ENCODE measurements around the gene IGIP. TPM values are rescaled to one million over a fixed set of nuclear protein-coding genes. Genes with fewer than 3 reads are reported as not detected.

The IGIP gene
- total and polyA plus RNA-seq, 2 donors (not counting 3 experiments of a cell fraction or from before 2014, with no cell fraction given) = 0.86 to 3.3 TPM

DNA sequence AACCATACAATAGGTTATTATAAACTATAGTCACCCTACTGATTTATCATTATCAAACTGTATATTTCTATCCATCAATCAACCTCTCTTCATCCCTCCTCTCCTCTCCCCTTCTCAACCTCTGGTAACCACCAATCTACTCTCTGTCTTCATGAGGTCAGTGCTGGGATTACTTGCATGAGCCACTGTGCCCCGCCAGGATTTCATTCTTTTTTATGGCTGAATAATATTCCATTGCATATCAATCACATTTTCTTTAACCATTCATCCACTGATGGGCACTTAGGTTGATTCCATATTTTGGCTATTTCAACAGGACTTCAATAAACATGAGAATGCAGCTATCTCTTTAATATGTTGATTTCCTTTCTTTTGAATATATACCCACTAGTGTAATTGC, 22.6 kb upstream of the IGIP start:
- no peak for DNase-seq (ENCODE audit: low read depth, low spot score)
- ChIA-PET CTCF (interaction anchor here (1.1 to 1.6 kb wide), 2 partner anchors 18 to 41 kb away, joined by 3 to 5 read pairs; no protein-coding TSS in a partner anchor), POLR2A (no interaction called here)
- TF ChIP-seq MAX (IDR thresholded peaks at IDR 0.05; ENCODE audit: insufficient read depth, insufficient read length) (no peak), FOS (IDR thresholded peaks at IDR 0.05; ENCODE audit: borderline replicate concordance, insufficient read depth, low read length) (no peak), POLR2A (IDR thresholded peaks at IDR 0.05; ENCODE audit: low read depth, low read length) (no peak), MYC (IDR thresholded peaks at IDR 0.05; ENCODE audit: low read depth, low read length) (no peak), EZH2 (IDR thresholded peaks at IDR 0.05; ENCODE audit: borderline replicate concordance, low read depth, low read length, severe bottlenecking) (no peak), GATA2 (IDR thresholded peaks at IDR 0.05; ENCODE audit: insufficient read depth, insufficient read length, low read depth, low read length) (no peak), JUN (IDR thresholded peaks at IDR 0.05; ENCODE audit: borderline replicate concordance, insufficient read depth, insufficient read length, low read depth) (no peak)
- TF ChIP-seq, protein P1, sequence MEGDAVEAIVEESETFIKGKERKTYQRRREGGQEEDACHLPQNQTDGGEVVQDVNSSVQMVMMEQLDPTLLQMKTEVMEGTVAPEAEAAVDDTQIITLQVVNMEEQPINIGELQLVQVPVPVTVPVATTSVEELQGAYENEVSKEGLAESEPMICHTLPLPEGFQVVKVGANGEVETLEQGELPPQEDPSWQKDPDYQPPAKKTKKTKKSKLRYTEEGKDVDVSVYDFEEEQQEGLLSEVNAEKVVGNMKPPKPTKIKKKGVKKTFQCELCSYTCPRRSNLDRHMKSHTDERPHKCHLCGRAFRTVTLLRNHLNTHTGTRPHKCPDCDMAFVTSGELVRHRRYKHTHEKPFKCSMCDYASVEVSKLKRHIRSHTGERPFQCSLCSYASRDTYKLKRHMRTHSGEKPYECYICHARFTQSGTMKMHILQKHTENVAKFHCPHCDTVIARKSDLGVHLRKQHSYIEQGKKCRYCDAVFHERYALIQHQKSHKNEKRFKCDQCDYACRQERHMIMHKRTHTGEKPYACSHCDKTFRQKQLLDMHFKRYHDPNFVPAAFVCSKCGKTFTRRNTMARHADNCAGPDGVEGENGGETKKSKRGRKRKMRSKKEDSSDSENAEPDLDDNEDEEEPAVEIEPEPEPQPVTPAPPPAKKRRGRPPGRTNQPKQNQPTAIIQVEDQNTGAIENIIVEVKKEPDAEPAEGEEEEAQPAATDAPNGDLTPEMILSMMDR (IDR thresholded peaks at IDR 0.05; ENCODE audit: extremely low read depth in 1 of 2, insufficient read depth in 1 of 2, low read depth in 1 of 2, low read length in 2 of 2) = no peak
- Histone ChIP-seq H3K9me3 (replicated peaks; ENCODE audit: control insufficient read depth, insufficient read depth, low read length) (no peaks in the 10 kb centered on the region), H3K36me3 (ENCODE audit: control insufficient read depth in 2 of 2, extremely low read depth in 1 of 2, insufficient read depth in 2 of 2, low read length in 2 of 2) (no peaks in the 10 kb centered on the region), H4K20me1 (replicated peaks; ENCODE audit: control insufficient read depth, extremely low read depth, insufficient read depth, low read length) (no peaks in the 10 kb centered on the region), H3K9ac (replicated peaks; ENCODE audit: extremely low read depth, insufficient read depth, low read length) (no peak overlapping the region), H3K27me3 (ENCODE audit: control insufficient read depth in 2 of 2, insufficient read depth in 2 of 2, low read length in 2 of 2) (peaks cover 27 to 51% of the 10 kb centered on the region in 2 experiments), H3K9me1 (replicated peaks; ENCODE audit: control insufficient read depth, extremely low read depth, insufficient read depth, low read length) (no peaks in the 10 kb centered on the region), H3K27ac (ENCODE audit: insufficient read depth, low read depth, low read length) (no peak overlapping the region), H3K4me1 (ENCODE audit: control insufficient read depth, extremely low read depth, insufficient read depth, low read length) (peaks cover 7% of the 10 kb centered on the region), H3K4me3 (replicated peaks in 1 of 3; ENCODE audit: insufficient read depth in 1 of 3, low read depth in 1 of 3, low read length in 3 of 3) (no peak overlapping the region), H3K79me2 (ENCODE audit: control insufficient read depth, insufficient read depth, low read length) (no peaks in the 10 kb centered on the region), H2AFZ (ENCODE audit: low read depth, low read length) (no peak overlapping the region), H3K4me2 (ENCODE audit: insufficient read depth, low read length) (no peak overlapping the region)
- no TSS peak for BruUV-seq (replicated peaks)
- no peak for FAIRE-seq
- intact Hi-C loops (cut with micrococcal nuclease) (no loop called here), dilution Hi-C loops (cut with MboI; ENCODE audit: extremely low pct_ligation_motif_present, low sequenced_read_pairs) (no loop called here)

Data from endothelial cell of umbilical vein (primary cell).